GM12865 (cell line): ENCODE results near the gene PGM2.

Experiments
- DNase-seq: peaks from one replicate; pipeline ENCODE4 v3.0.0; 2010; ENCODE audit warnings: low read depth
- H3K4me3 ChIP-seq: 2 replicates; pipeline ENCODE4 v1.5.1; 2011; ENCODE audit warnings: mild to moderate bottlenecking, low read depth, low read length, control low read depth
- TF ChIP-seq, protein P1 (sequence below): IDR thresholded peaks from 2 replicates; pipeline ENCODE4 v1.5.1; 2011; ENCODE audit warnings: low read length, control low read depth, low read depth, inconsistent platforms; ENCODE audit not compliant: insufficient read depth; ENCODE audit errors: missing control alignments

Gene PGM2

GRCh38 chr4:37844204-37844603, 17.7 kb downstream of the PGM2 start:
- no peak overlapping the region for H3K4me3 ChIP-seq
- TF ChIP-seq, protein P1, sequence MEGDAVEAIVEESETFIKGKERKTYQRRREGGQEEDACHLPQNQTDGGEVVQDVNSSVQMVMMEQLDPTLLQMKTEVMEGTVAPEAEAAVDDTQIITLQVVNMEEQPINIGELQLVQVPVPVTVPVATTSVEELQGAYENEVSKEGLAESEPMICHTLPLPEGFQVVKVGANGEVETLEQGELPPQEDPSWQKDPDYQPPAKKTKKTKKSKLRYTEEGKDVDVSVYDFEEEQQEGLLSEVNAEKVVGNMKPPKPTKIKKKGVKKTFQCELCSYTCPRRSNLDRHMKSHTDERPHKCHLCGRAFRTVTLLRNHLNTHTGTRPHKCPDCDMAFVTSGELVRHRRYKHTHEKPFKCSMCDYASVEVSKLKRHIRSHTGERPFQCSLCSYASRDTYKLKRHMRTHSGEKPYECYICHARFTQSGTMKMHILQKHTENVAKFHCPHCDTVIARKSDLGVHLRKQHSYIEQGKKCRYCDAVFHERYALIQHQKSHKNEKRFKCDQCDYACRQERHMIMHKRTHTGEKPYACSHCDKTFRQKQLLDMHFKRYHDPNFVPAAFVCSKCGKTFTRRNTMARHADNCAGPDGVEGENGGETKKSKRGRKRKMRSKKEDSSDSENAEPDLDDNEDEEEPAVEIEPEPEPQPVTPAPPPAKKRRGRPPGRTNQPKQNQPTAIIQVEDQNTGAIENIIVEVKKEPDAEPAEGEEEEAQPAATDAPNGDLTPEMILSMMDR: no peak
- no peak for DNase-seq

GRCh38 chr4:37845201-37845600, 18.7 kb downstream of the PGM2 start:
- no peak overlapping the region for H3K4me3 ChIP-seq
- TF ChIP-seq, protein P1: no peak
- no peak for DNase-seq

GRCh38 chr4:37847311-37847884, 20.9 kb downstream of the PGM2 start:
- DNase-seq: no peak
- TF ChIP-seq, protein P1: no peak
- H3K4me3 ChIP-seq: no peak overlapping the region

DNA sequence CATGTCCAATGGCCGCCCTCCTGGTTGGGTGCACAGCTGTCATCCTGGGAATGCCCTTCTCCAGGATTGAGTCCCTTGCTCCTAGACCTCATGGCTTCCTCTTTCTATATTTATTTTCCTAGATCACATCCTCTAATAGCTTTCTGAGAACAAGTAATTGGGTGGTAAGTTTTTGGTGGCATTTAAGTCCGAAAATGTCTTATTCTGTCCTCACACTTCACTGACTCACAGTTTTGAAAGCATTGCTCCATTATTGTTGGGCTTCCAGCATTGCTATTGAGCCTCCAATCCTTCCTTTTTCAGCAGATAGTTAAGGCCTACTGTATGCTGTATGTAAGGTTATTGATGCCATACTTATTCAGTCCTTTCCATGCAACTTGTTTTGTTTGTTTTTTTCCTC, 25.9 kb downstream of the PGM2 start:
- TF ChIP-seq, protein P1: no peak
- no peak for DNase-seq
- H3K4me3 ChIP-seq: no peak overlapping the region

DNA sequence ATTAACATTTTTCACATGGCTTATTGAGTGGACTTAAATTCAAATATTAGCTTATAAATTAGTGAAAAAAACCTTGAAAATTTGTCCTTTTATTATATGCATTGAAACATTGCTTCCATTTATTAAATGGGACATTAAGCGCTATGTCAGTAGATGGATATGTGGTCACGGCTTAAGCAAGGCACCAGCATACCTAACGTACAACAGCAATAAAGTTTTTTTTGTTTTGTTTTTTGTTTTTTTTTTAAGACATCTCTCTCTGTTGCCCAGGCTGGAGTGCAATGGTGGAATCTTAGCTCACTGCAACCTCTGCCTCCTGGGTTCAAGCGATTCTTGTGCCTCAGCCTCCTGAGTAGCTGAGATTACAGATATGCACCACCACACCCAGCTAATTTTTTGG, 31.6 kb downstream of the PGM2 start:
- no peak for DNase-seq
- TF ChIP-seq, protein P1: no peak
- no peak overlapping the region for H3K4me3 ChIP-seq

GRCh38 chr4:37858872-37859271, 32.4 kb downstream of the PGM2 start:
- TF ChIP-seq, protein P1: no peak
- no peak for DNase-seq
- no peak overlapping the region for H3K4me3 ChIP-seq

DNA sequence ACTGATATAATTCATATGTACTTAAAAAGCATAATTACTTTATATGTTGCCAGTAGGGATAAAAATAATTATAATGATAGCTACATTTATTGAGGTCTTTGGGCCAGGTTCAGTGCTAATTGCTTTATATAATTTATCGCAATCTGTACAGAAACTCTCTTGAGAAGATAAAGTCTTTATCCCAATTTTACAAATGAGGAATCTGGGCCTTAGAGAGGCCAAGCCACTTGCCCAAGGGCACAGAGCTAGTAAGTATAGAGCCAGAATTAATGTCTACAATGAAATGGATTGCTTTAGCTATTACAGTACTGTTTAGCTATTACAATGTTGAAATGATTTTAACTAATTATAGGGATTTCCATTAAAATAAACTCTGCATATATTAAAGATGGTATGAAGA, 33.8 kb downstream of the PGM2 start:
- TF ChIP-seq, protein P1: no peak
- DNase-seq: no peak
- H3K4me3 ChIP-seq: no peak overlapping the region
